Ectodermal cell (in vitro differentiated cells): Measurements from ENCODE around the gene PON3.
"Not testable (repeated sequence)": the region's sequence is repeated elsewhere in the genome, so short reads cannot be mapped to it uniquely, and the experiment has no call there.

Source experiments
- H3K27ac ChIP-seq: 2 replicates; pipeline ENCODE4 v1.7.0; 2013; ENCODE audit warnings: mild to moderate bottlenecking, low read depth, low read length; ENCODE audit not compliant: insufficient read depth, poor library complexity, severe bottlenecking
- H3K27me3 ChIP-seq: 2 replicates; pipeline ENCODE4 v1.7.0; 2013; ENCODE audit warnings: mild to moderate bottlenecking, low read length; ENCODE audit not compliant: insufficient read depth, control insufficient read depth, poor library complexity, severe bottlenecking
- H3K36me3 ChIP-seq: one replicate; pipeline ENCODE4 v1.7.0; 2013; ENCODE audit warnings: low read length; ENCODE audit not compliant: control insufficient read depth, insufficient read depth
- H3K4me1 ChIP-seq: one replicate; pipeline ENCODE4 v1.7.0; 2013; ENCODE audit warnings: low read length; ENCODE audit not compliant: control insufficient read depth, insufficient read depth
- H3K4me3 ChIP-seq: 2 replicates; pipeline ENCODE4 v1.7.0; 2013; ENCODE audit warnings: low read depth, low read length, control low read depth; ENCODE audit not compliant: insufficient read depth
- H3K9me3 ChIP-seq: 2 replicates; pipeline ENCODE4 v1.7.0; 2013; ENCODE audit warnings: mild to moderate bottlenecking, low read length, moderate library complexity; ENCODE audit not compliant: control insufficient read depth
- WGBS, 2 experiments: methylation state at CpG; one replicate each; pipeline ENCODE4 v1.1.7; 2013; ENCODE audit warnings: missing lambda C conversion rate in 2 of 2; 5-methylcytosine and 5-hydroxymethylcytosine counted together

PON3 gene

DNA sequence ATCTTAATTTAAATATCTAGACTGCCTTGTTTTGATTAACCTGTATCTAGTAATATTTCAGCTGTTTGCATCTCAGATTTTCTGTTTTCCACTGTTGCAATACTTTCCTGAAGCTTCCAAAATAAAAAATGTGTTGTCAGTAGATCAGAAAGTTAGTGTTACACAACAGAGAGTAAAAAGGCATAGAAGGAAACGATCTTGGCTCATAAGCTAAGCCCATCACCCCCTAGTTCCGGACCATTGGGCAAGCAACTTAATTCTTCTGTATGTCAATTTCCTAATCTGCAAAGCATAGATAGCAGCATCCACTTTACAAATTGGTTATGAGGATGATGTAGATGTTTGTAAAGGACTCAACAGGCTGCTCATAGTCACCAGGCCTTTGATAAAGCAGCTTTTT lies 4.4 kb downstream of the PON3 start:
- 100% methylated on average over 2 of the region's 2 CpGs for WGBS, 2 experiments
- H3K27me3 ChIP-seq = no peaks in the 10 kb centered on the region
- no peak overlapping the region for H3K4me3 ChIP-seq
- no peak overlapping the region for H3K27ac ChIP-seq
- no peaks in the 10 kb centered on the region for H3K36me3 ChIP-seq
- no peaks in the 10 kb centered on the region for H3K9me3 ChIP-seq
- H3K4me1 ChIP-seq = no peaks in the 10 kb centered on the region

DNA sequence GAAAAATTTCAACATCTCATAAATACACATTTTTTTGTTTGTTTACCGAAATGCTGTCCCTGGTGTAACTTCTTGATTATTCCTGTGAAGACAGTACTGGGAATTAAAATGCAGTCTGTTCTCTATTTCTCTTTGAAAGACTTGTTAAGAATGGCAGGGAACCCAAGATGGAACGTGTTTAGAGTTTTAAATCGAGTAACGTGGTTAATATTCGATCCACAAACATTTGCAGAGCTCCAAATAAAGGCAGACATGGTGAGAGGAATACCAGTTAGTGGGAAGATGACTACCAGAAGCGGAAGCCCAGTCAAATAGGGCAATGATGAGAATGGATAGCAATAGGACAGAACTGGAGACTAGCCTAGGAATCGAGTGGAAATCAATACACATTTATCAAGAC lies 6.7 kb downstream of the PON3 start:
- H3K36me3 ChIP-seq = no peaks in the 10 kb centered on the region
- H3K9me3 ChIP-seq = no peaks in the 10 kb centered on the region
- H3K4me3 ChIP-seq = no peak overlapping the region
- 91 to 97% methylated on average over 7 of the region's 7 CpGs for WGBS, 2 experiments
- no peak overlapping the region for H3K27ac ChIP-seq
- no peaks in the 10 kb centered on the region for H3K27me3 ChIP-seq
- no peaks in the 10 kb centered on the region for H3K4me1 ChIP-seq

DNA sequence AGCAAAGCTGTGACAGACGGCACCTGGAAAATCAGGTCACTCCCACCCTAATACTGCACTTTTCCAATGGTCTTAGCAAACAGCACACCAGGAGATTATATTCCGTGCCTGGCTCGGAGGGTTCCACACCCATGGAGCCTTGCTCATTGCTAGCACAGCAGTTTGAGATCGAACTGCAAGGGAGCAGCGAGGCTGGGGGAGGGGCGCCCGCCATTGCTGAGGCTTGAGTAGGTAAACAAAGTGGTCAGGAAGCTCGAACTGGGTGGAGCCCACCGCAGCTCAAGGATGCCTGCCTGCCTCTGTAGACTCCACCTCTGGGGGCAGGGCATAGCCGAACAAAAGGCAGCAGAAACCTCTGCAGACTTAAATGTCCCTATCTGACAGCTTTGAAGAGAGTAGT lies 16.7 kb downstream of the PON3 start:
- H3K4me3 ChIP-seq, H3K9me3 ChIP-seq, H3K4me1 ChIP-seq, H3K27me3 ChIP-seq, H3K36me3 ChIP-seq, H3K27ac ChIP-seq: not testable (repeated sequence)
- WGBS, 2 experiments = 89 to 93% methylated on average over 10 of the region's 10 CpGs

DNA sequence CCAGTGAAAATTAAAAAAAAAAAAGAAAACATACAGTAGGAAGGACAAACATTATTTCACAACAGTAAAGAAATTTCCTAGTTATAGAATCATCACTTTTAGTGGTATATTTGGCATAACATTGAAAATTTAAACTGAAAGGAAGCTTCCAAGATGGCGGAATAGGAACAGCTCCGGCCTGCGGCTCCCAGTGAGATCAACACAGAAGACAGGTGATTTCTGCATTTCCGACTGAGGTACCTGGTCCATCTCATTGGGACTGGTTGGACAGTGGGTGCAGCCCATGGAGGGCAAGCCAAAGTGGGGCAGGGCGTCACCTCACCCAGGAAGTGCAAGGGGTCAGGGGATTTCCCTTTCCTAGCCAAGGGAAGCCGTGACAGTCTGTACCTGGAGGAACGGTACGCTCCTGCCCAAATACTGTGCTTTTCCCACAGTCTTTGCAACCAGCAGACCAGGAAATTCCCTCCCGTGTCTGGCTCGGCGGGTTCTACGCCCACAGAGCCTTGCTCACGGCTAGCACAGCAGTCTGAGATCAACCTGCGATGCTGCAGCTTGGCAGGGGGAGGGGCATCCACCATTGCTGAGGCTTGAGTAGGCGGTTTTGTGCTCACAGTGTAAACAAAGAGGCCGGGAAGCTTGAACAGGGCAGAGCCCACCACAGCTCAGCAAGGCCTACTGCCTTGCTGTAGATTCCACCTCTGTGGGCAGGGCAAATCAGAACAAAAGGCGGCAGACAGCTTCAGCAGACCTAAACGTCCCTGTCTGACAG lies 19.4 kb downstream of the PON3 start:
- H3K4me1 ChIP-seq = no peaks in the 10 kb centered on the region
- H3K4me3 ChIP-seq = no peak overlapping the region
- no peak overlapping the region for H3K27ac ChIP-seq
- WGBS, 2 experiments = 77 to 78% methylated on average over 18 of the region's 18 CpGs
- no peaks in the 10 kb centered on the region for H3K36me3 ChIP-seq
- H3K27me3 ChIP-seq = no peaks in the 10 kb centered on the region
- no peaks in the 10 kb centered on the region for H3K9me3 ChIP-seq

DNA sequence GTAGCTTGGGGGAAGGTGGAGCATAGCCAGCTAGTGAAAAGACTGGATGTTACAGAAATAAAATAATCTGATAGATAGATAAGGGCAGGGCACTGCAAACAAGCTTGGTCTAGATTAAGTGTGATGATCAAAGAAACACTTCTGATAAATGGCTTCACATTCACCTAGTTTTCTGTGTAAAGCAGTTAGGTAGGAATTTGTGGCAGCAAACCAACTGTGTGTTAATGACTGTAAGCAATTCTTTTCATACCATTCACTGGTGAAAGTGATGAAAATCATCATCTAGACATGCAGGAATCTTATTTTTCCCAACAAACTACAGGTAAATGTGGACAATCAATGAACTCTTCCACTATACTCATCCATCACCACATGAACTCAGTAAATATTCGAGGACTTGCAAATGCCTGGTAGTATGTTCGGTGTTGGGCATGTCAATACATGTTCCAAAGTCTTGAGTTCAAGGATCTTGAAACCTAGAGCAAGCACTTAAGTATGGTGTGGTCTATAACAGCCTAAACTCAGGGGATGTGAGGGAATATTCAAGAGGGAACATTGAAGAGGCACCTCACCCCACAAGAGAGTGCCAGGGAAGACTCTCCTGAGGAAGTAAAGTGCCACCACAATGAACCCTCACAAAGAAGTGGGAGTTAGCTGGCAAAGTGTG lies 20.5 kb downstream of the PON3 start:
- Histone ChIP-seq H3K27me3 (no peaks in the 10 kb centered on the region), H3K4me1 (no peaks in the 10 kb centered on the region), H3K4me3 (no peak overlapping the region), H3K27ac (no peak overlapping the region), H3K36me3 (no peaks in the 10 kb centered on the region), H3K9me3 (no peaks in the 10 kb centered on the region)
- 89 to 95% methylated on average over 2 of the region's 2 CpGs for WGBS, 2 experiments

DNA sequence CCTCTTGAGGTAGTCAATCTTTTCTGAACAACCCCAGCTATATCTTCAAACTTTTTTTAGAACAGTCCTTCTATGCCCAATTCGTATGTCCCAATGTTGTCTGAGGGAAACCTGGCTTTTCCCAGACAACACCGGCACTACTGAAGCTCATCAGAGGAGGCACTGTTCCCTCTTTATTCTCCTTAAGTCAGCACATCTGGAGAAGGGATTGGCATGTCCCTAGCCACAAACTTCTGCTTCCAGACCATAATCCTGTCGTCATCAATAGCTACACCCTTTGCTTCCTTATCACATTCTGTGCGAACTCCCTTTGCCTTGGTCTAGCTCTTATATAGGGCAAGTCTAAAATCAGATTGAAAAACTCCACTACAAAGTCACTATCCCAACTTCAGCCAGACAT lies 22.9 kb downstream of the PON3 start:
- Histone ChIP-seq H3K9me3 (no peaks in the 10 kb centered on the region), H3K36me3 (no peaks in the 10 kb centered on the region), H3K27me3 (no peaks in the 10 kb centered on the region), H3K4me1 (no peaks in the 10 kb centered on the region), H3K4me3 (no peak overlapping the region), H3K27ac (no peak overlapping the region)
- 92 to 93% methylated on average over 4 of the region's 4 CpGs for WGBS, 2 experiments

DNA sequence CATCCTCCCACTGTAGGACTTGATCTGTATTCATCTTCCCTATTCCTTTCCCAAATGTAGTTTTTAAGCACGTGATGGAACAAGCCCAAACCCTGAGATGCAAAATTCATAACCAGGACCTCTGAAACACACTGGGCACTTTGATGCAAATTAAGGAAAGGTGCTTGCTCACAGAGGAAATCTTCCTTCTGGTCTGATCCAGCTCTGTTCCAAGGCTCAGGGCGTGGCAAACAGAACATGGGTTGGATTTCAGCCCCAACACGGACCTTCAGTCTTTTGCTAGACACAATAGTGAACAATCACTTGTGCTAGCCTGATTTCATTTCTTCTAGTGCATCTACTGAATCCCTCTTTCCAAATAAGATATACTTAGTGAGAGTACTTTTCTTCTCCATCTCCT lies 27.9 kb downstream of the PON3 start:
- no peak overlapping the region for H3K27ac ChIP-seq

DNA sequence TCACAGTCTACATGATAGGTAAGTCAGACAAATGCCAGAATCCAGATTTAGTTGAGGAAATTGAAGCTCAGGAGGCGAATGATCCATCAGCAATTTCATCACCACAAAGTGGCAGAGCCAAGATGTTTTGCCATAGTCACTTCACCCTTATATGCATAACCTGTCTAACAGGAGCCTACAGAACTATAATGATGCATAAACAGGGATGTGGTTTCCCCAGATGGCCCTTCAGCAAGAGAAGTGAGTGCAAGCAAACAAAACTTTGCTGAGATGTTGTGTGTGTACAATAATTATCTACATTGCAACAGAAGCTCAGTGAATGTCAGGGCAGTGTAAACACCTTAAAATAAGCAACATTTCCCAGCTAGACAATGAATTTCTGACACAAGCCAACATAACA lies 28.6 kb downstream of the PON3 start:
- Histone ChIP-seq H3K9me3 (no peaks in the 10 kb centered on the region), H3K36me3 (no peaks in the 10 kb centered on the region), H3K4me3 (no peak overlapping the region), H3K27ac (no peak overlapping the region), H3K27me3 (no peaks in the 10 kb centered on the region), H3K4me1 (no peaks in the 10 kb centered on the region)
- 90 to 94% methylated on average over 1 of the region's 1 CpG for WGBS, 2 experiments

More for the DNA sequence above, 27.9 kb downstream of the PON3 start:
- WGBS, 2 experiments = 90 to 91% methylated on average over 3 of the region's 3 CpGs
- no peaks in the 10 kb centered on the region for H3K4me1 ChIP-seq
- H3K27me3 ChIP-seq = no peaks in the 10 kb centered on the region
- no peak overlapping the region for H3K4me3 ChIP-seq
- no peaks in the 10 kb centered on the region for H3K9me3 ChIP-seq
- H3K36me3 ChIP-seq = no peaks in the 10 kb centered on the region

DNA sequence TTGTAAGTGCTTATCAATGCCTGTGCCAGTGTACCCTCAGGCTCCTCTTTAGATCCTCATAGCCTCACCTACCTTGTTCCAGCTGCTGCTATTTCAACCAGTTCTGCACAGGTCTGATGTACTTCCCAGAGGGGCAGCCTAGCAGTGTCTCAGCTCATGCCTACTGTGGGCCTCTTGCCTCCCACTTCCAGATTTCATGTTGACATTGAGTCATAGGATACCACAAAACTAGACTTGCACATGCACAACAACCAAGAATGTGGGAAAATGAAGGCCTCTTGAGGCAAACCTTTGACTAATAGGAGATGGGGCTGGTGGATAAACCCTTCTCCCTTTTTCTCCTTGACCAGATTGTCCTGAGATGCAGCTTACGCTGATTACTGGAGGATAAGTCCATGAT lies 31.0 kb downstream of the PON3 start:
- WGBS, 2 experiments = 93 to 96% methylated on average over 1 of the region's 1 CpG
- Histone ChIP-seq H3K9me3 (no peaks in the 10 kb centered on the region), H3K27ac (no peak overlapping the region), H3K4me1 (no peaks in the 10 kb centered on the region), H3K36me3 (no peaks in the 10 kb centered on the region), H3K4me3 (no peak overlapping the region), H3K27me3 (no peaks in the 10 kb centered on the region)

DNA sequence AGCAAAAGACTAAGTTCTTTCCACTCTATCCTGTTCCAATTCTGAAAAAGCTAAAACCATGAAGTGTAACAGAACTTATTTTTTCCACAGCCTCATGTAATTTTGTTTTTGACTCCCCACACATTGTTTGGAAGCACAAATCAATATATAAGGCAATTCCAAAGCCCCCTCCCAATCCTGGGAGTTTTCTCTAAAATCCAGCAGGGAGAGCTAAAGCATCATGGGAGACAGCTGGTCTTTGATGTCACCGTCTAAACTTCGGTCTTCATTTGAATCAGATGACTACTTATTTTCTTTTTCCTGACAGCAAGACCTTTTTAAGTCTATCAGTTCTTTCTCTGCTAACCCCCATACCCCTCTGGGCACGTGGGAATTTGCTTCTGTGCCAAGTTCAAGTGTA lies 38.6 kb downstream of the PON3 start:
- Histone ChIP-seq H3K27me3 (no peaks in the 10 kb centered on the region), H3K9me3 (no peaks in the 10 kb centered on the region), H3K4me3 (no peak overlapping the region), H3K4me1 (no peaks in the 10 kb centered on the region), H3K36me3 (no peaks in the 10 kb centered on the region), H3K27ac (no peak overlapping the region)
- 78 to 83% methylated on average over 3 of the region's 3 CpGs for WGBS, 2 experiments
